Sciatic nerve (tissue), 2 donors: ENCODE data around the gene GANAB. TPM values are rescaled to one million over a fixed set of nuclear protein-coding genes. Genes with fewer than 3 reads are reported as not detected.
A peak's percentile ranks its signal among the peaks of the same experiment; 100 is the strongest.
"Not testable (repeated sequence)": the region's sequence is repeated elsewhere in the genome, so short reads cannot be mapped to it uniquely, and the experiment has no call there.

Experiments
- ATAC-seq: fragments of 200-7000 bp; cut with Tn5 transposase; one replicate; pipeline ENCODE4 v1.9.1; 2020; ENCODE audit warnings: mild to moderate bottlenecking, moderate library complexity
- DNase-seq: peaks from one replicate; pipeline ENCODE4 v3.0.0-alpha.2; 2020; ENCODE audit warnings: low spot score
- intact Hi-C: fragments of 100-400 bp; cut with DNase I; formaldehyde crosslinking; loops from one replicate; pipeline ENCODE4 v1.14.2; 2022
- total RNA-seq: library from RNA; stranded (reverse); fragmentation: NEBNext Ultra II Directional; extraction: Animal tissue kit (Norgen Biotek cat#: 25700); gene quantifications from one replicate; pipeline ENCODE4 v1.2.1, GENCODE V29; 2021
- donor health status: DM: no; HTN: no; CAD: no.
- donor health status: DM: no; HTN: no; CAD: no.

GANAB gene
- total RNA-seq, 1 donor from 2014 or later = 219 TPM

GRCh38 chr11:62645671-62645945 is 805 bp downstream of the GANAB start:
- ATAC-seq (no peak), DNase-seq (no peak)
- intact Hi-C loops = no loop called here

GRCh38 chr11:62644220-62644619 is 2.2 kb downstream of the GANAB start:
- intact Hi-C loops = no loop called here
- no peak for ATAC-seq
- DNase-seq = no peak

GRCh38 chr11:62632492-62632891 is 13.9 kb downstream of the GANAB start:
- intact Hi-C loops = no loop called here
- no peak for DNase-seq
- no peak for ATAC-seq

GRCh38 chr11:62627713-62628112 is 18.7 kb downstream of the GANAB start:
- DNase-seq = no peak
- ATAC-seq = no peak
- intact Hi-C loops = no loop called here

GRCh38 chr11:62622476-62623089 is 23.8 kb downstream of the GANAB start:
- ATAC-seq (no peak), DNase-seq (no peak)
- intact Hi-C loops = no loop called here

GRCh38 chr11:62621567-62622470 is 24.6 kb downstream of the GANAB start, which contains the start of gene B3GAT3:
Gene B3GAT3, minus strand, starts transcription at chr11:62621986. Its CDS starts 39 bp downstream, at chr11:62621947.
- ATAC-seq (peak; percentile 99), DNase-seq (peak; percentile 98)
- intact Hi-C loops = no loop called here

GRCh38 chr11:62621027-62621566 is 25.3 kb downstream of the GANAB start:
- intact Hi-C loops = no loop called here
- no peak for DNase-seq
- no peak for ATAC-seq

- intact Hi-C loops, ATAC-seq, DNase-seq: not testable (repeated sequence)
These were observed 29.5 kb downstream of the GANAB start for GRCh38 chr11:62616957-62617356.

GRCh38 chr11:62615521-62615920 is 30.9 kb downstream of the GANAB start:
- no peak for DNase-seq

GRCh38 chr11:62614275-62614674 is 32.1 kb downstream of the GANAB start:
- DNase-seq (no peak), ATAC-seq (no peak)
- intact Hi-C loops = no loop called here

More at GRCh38 chr11:62615521-62615920, 30.9 kb downstream of the GANAB start:
- intact Hi-C loops = no loop called here
- ATAC-seq = no peak

- peak; percentile 24 for ATAC-seq
- intact Hi-C loops = no loop called here
- no peak for DNase-seq
These were observed 33.1 kb downstream of the GANAB start for GRCh38 chr11:62613291-62613778.

GRCh38 chr11:62612366-62613290 is 33.8 kb downstream of the GANAB start, which contains the start of the genes EML3 and ROM1:
Gene EML3, minus strand, starts transcription at chr11:62612775. Its CDS starts 318 bp downstream, at chr11:62612457.
Gene ROM1, plus strand, starts transcription at chr11:62613257. Its CDS starts 25 bp downstream, at chr11:62613282.
- intact Hi-C loops = no loop called here
- peak; percentile 96 for DNase-seq

GRCh38 chr11:62611705-62612365 is 34.6 kb downstream of the GANAB start:
- ATAC-seq (peak; percentile 19), DNase-seq (peak; percentile 72)
- intact Hi-C loops = no loop called here

More at GRCh38 chr11:62612366-62613290, 33.8 kb downstream of the GANAB start, which contains the start of the genes EML3 and ROM1:
- peak; percentile 90 for ATAC-seq

GRCh38 chr11:62610814-62611704 is 35.4 kb downstream of the GANAB start:
- ATAC-seq = no peak
- no peak for DNase-seq

GRCh38 chr11:62610403-62610802 is 36.0 kb downstream of the GANAB start:
- ATAC-seq (no peak), DNase-seq (no peak)
- intact Hi-C loops = no loop called here

More at GRCh38 chr11:62610814-62611704, 35.4 kb downstream of the GANAB start:
- intact Hi-C loops = no loop called here

- DNase-seq (no peak), ATAC-seq (no peak)
These were observed 37.6 kb downstream of the GANAB start for GRCh38 chr11:62608776-62609175.

GRCh38 chr11:62607714-62608113 is 38.7 kb downstream of the GANAB start:
- DNase-seq (no peak), ATAC-seq (no peak)
- intact Hi-C loops = no loop called here

More at GRCh38 chr11:62608776-62609175, 37.6 kb downstream of the GANAB start:
- intact Hi-C loops = no loop called here
